ENCODE results near the gene ZBTB20.

Gene ZBTB20

DNA sequence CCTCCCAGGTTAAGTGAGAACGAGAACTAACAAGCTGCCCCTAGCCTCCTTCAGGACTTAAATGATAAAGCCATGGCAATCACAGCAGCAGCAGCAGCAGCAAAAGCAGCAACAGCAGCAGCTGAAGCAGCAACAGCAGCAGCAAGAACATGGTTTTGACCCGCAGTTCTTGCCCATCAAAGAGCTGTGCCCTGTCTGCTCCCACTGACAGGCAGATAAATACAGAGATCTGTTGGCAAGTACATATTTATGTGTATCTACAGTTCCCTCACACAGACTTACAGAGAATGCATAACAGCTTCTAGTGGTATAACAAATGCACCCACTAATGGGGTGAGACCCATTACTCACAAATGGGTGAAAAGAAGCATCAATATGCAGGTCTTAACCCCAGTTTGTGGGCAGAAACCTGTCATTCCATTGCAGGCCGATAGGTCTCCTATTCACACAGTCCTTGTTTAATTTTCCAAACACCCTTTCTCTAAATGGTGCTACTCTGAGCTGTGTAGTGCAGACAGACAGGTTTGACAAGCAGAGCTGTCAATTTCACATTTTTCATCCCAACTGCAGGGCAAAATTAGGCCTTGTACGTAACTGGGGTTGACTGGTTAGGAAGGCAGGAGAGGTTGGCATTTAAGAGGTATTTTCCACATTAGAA, 537.0 kb downstream of the ZBTB20 start:
- no peak for DNase-seq

DNA sequence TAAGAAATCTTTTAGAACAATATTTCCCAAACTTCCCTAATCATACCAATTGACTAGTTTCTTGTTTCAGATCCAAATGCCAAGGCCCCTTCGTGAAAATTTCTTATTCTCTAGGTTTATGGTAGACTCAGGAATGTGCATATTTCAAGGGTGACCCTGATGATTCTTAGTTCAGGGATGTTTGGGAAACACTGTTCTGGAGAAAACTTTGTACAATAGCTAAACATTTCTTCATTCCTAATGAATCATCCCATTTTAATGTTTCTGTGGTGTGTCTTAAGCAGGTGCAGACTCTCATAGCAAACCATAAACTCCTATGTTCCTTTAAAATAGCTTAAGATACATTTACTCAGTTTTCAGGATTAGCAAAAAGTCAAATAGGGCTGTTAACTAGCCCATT, 538.8 kb downstream of the ZBTB20 start:
- DNase-seq: no peak

DNA sequence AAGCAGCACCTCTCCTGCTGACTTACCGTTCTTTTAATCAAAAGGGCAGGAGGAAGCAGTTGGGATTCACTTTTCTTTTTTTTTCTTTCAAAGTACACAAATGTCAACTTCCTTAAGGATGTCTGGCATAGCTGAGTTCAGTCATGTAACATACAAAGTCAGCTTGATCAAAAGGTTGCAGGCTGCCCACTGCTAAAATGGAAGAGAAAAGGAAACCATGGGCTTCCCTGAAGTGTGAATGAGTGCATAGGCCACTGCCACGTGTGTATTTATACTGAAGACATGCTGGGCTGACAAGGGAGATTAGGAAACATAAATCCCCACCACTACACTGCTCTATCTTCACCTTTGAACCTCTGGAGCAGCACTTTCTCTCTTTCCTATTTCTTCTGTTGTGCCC, 540.8 kb downstream of the ZBTB20 start:
- DNase-seq: no peak

DNA sequence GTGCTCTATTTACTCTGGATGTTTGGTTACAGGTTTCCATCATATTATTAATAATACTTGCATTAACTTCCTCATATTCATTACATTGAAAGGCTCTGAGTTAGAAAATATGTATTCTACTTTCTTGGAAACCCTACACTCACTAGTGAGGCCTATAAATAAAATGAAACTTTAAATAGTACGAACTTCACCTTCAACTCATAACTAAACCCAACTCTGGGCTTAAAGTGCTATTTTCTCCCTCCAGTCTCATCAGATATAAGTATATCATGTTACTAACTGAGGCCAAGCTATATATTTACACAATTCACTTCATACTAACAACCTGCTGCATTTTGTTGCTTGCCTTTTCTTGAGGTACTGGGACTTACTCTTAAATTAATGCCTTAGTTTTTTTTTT, 546.5 kb downstream of the ZBTB20 start:
- DNase-seq: no peak

DNA sequence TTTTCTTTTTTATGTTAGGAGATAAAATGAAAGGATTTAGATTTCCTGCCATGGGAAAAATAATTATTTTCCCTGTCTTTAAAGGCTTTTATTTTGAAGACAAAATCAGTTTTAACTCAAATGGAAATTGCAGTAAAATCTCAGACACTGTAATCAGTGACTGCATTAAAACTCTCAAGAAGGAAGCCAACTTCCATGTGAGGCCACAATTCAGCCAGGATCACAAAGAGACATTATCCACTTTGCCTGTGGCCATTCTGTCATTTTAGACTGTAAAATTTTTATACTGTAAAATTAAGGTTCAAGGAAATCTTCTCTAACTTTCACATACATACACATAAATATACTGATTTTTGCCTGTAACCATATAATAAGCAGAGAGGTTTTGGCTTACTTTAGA, 549.2 kb downstream of the ZBTB20 start:
- no peak for DNase-seq

DNA sequence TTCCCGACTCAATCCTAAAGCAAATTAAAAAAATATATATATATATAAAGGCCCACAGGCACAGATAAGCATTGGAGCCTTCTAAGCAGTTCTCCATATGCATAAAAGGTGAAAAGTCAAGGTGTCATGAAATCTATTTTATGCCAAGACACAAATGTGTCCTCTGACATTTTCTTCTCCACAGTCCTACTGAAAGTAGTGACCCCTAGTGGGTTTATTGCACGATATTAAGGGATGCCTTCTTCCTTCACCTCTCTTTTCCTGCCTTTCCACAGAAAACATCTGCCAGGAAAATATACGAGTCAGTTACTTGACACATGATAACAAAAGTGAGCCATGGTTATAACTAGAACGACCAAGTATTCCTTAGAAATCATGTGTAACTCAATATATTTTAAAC, 550.1 kb downstream of the ZBTB20 start:
- DNase-seq: no peak

DNA sequence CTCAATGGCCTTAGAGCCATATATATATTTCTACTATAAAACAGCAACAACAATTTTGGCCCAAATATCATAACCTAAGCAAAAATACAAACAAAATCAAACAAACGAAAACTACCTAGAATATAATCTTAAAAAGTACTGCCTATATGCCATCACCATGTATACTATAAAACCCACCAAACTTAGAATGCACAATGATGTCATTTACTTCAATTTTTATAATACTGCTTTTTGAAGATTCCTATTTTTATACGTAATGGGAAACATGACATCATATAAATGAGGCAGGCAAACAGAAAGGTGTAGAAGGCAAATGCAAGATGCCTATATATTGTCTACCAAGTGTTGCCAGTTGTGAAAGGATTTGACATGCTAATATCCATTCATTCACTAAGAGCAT, 550.9 kb downstream of the ZBTB20 start:
- DNase-seq: no peak

DNA sequence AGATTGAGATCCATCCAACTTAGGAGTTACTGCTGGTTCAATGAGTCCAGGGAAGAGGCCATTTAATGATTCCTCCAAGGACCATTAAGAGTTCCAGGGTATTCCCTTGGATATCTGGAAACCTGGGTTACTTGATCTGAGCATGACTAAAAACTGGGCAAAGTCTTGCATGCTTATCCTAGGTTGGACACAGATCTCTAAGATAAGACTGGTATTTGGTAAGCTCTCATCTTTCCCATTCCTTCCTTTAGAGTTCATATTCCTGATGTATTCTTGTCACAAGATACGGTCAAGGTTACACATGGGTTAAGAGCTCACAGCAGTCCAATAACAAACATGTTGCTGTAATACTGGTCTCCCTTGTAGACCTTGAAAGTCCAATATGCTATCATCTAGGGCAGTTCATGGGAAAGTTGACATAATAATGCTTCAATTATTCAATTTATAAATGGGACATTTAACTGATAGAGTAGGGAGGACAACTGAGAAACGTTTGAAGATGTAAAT, 551.5 kb downstream of the ZBTB20 start:
- no peak for DNase-seq

DNA sequence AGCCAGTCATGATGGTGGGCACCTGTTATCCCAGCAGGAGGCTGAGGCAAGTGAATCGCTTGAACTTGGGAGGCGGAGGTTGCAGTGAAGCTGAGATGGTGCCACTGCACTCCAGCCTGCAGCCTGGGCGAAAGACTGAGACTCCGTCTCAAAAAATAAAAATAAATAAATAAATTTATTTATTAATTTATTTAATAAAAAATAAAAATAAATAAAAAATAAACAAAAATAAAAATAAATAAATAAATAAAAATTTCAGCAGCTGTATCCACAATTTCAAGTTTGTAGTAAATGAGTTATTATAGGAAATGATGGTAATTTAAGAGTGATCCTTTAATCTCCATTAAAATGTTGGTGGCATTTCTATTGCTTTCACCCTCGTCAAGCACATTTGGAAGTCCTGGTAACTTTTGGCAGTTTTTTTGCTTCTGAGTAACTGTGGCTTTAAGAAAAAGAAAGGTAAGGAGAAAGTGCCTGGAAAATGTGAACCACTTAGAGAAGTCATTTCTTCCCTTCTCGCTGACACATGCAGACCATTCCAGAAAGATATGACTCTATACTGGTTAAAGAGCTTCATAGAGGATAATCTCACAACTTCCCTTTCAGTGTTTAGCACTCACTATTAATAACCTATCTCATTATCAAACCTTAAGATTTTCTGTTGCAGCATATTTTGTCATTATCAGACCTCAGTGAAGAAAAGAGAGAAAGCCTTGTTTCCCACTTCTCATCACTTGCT, 556.6 kb downstream of the ZBTB20 start:
- no peak for DNase-seq

DNA sequence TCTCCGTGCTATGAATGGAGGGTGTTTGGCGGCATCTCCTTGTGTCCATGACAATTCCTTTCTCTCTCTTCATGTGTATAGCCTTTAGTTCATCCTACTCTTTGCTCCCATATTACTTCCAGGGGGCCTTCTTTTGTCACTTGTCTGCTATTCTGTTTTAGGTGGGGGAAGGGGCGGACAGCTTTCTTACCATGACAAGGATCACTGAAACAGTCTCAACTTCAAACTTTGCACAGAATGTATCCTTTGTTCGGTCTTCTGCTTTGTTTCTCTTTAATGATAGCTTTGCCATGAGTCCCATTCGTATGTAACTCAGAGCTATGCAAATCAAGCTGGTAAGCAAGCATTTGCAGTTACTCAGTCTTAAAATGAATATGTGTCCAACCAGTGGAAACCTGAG, 559.1 kb downstream of the ZBTB20 start:
- no peak for DNase-seq

DNA sequence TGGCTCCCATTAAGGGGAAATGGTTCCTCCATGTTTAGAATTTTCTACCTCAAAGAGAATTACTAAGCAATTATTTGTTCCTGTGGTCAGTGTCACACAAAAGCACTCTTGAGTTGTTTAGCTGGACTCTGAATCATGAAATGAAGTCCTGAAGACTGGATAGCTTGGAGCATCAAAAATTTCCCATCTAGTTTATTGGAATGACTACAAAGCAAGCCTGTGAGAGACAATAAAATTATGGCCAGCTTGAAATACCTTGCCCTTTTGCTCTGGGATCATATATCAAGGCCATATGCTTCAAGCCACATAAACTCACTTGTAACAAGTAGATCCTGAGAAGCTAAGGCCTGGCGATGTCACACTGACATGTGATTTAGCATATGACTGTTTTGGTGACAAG, 561.0 kb downstream of the ZBTB20 start:
- DNase-seq: no peak

DNA sequence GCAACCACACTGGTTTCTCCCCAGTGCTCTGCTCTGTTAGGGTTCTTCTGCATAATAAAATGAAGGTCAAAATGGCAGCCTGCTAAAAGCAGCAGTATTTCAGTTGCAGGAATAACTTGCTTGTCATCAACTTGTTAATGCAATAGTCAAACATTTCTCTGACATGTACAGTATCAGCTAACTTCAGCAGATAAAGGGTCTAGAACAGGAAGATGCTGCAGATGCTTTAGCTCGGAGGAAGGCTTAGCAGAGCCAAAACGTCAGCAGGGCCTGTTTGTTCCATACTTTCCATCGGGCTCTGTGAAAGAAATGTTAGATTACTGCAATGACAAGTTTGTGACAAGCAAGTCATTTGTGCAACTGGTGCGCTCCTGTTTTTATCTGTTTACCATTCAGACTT, 561.4 kb downstream of the ZBTB20 start:
- no peak for DNase-seq

DNA sequence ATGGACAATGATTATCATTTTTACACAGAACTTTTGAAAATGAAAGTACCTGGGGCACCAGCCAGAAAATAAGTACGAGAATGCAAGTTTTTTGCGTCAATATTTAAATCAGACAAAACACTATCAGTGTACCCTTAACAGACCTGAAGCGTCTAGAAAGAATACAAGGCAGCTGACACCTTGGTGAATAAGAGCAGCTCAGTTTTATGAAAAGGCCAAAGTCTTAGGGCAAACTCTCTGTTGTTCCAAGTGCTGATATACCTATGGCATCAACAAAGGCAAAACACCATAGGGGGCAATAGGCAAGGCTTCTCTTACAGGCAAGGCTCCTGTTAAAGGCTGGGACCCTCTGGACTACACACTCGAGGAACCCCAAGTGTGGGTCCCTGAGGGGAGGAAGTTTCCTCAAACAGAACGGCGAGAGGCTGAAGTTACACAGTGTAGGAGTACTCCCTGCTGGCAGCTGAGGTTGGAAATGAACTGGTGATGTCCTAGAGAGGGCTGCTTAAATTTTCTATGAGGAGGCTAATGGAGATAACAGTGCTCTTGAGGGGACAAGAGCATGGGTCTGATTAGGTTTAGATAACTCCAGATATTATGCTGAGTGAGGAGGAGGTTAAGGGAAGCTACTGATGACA, 562.2 kb downstream of the ZBTB20 start:
- no peak for DNase-seq

DNA sequence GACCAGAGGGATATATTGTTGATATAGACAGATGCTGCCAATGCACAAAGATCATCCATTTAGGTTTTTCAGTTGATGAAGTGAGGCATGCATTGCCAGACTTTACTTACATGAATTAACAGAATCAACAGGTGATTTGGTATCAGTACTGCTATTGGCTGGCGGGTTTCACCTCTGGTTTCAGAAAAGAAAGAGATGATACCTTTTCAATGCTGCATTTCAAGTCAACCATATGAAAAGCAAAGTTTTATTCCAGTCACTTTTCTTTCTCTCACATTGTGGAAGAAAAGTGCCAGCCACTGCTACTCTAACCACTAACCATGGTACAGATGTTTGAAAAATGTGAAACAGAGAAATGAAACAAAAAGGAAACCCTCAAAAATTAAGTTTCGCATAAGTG, 564.2 kb downstream of the ZBTB20 start:
- DNase-seq: no peak

DNA sequence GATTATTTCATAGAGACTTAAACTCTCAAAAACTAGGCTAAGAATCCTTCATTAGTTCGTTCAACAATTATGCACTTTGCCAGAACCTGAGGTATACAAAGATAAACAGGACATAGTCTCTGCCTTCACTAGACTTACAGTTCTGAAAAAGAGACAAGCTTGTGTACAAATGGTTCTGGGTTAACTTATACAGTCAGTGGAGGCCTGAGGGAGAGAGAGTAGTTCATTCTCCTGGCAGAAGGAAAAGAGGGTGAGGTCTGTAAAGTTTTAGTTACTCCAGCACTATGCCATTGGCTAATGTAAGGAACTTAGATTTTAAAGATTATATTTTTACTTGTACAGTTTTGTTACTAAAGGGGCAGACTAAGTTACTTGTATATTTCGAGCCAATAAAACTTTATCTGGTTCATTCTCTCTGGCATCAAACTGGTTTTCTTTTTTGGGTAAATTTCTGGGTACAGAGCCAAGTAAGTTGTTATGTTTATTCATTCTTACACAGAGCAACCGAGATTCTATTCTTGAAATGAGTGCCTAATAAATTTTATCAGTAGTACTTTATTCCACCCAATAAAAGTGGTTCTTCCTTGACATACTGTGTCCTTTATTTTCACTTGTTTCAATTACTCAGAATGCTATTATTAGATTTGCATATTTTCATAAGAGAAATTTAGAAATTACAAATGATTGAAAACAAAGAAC, 574.6 kb downstream of the ZBTB20 start:
- DNase-seq: no peak

DNA sequence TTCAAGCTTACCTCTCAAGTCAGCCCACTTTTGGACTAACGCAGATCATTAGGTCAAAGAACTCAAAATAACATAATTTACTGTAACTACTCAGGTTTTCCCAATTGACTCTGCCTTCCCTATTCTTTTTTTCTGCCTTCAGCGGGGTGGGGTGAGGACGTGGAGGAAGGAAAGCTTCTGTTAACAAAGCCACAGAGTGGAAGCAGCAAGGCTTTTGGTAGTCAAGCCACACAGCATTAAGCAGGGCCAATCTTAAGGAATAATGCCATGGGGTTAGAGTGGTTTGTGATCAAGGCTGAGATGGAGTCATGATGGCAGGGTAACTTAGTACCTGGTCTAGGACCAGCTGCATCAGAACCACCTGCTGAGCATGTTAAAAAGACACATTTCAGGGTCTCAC, 575.7 kb downstream of the ZBTB20 start:
- no peak for DNase-seq

DNA sequence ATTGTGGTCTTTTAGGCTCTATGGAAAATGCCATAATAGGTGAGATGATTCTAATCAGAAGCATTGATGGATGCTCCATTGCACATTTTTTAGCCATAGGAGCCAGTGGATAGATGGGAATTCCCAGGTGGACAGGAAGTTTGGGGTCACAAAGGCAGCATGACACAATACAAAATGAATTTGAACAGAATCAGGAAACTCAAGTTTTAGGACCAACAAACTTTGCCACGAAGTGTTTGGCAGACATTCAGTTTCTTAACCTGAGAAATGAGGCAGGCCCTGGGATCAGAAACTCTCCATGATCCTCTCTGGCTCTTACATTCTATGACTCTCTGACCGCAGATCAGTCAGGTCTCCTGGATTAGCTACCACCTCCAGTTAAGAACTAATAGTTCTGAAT, 577.9 kb downstream of the ZBTB20 start:
- DNase-seq: no peak

DNA sequence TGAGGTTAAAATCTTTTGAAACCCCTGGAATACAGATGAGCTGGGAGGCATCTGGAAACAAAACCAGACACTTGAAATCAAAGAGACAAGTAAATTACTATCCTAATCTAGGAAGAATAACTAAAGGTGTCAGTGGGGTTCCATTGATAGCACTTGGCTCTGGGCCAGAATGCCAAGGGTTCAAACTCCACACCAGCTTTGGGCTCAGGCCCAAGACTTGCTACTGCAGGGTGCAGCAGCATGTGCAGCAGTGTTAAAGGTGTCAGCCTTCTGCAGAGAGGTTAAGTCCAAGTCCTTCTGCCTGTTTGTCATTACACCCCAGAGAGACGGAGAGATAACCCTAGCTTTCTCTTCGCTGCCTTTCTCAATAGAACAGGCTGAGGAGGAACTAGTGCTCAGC, 579.3 kb downstream of the ZBTB20 start:
- DNase-seq: no peak

DNA sequence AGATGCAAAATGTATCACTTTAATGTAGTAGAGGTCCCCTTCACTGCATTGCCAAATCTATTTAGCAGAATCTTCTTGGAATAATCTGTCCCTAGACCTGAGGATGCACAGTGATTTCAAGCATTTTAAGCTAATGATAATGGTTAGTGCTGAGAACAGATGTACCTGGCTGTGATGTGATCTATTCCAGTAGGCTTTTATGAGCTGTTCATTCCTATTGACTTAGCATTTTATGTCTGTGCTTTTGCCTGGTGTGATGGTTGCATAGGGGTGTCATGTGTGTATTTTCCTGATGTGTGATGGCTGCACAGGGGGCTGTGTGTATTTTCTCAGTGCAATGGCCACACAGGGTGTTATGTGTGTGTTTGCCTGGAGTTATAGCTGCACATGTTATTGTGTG, 580.3 kb downstream of the ZBTB20 start:
- DNase-seq: no peak

DNA sequence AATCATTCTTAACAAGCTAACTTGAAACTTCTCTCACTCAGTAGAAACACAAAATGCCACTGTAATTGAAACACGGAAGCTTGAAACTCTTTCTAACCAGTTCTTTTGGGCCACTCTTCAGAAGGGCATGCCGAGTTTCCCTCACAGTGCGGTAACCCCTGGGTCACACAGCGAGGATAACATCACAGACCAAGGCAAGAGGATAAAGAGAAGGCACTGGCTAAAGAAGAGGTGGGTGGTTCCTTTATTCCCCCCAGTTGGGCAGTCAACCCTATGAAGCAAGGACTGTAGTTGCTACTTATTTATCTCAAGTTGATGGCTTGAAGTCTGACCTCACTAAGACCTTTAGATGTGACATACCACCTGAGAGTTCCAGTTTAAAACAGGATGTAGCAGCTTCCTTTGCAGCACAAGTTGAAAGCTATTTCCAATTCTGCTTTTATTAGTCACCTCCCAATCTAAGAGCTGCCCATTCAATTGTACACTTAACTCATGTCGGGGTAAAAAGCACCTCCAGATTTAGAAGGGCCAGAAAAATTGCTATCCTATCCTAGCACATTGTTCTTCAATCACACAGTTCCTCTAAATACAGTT, 580.8 kb downstream of the ZBTB20 start:
- no peak for DNase-seq

DNA sequence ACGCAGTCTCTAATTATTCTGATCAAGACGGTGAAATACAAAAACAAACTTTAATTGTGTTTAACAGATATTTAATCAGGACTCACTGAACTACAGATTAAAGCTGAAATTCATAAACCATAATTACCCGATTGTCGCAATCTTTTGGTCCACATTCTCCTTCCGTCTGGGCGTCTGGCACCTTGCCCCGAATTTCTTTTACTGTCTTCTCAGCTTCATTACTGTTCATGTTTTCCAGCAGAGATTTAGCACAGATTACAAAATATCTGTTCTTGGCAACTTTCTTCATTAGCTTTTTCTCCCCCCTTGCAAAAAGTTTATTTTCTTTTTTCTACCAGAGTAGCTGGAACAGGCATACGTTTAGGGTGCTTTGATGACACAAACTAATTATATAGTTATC, 581.9 kb downstream of the ZBTB20 start:
- no peak for DNase-seq

DNA sequence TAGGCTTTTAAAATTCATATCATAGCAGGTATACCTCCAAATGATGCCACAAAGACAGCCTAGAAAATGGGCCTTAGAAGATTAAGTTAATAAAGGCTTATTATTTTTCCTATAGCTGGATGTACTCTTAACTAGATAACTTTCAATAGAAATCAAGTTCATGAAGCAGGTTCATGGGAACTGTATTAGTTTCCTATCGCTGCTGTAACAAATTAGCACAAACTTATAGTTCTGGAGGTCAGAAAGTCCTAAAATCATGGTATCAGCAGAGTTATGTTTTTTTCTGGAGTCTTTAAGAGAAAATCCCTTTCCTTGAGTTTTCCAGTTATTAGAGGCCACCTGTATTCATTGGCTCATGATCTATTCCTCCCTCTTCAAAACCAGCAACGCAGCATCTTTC, 583.4 kb downstream of the ZBTB20 start:
- no peak for DNase-seq

DNA sequence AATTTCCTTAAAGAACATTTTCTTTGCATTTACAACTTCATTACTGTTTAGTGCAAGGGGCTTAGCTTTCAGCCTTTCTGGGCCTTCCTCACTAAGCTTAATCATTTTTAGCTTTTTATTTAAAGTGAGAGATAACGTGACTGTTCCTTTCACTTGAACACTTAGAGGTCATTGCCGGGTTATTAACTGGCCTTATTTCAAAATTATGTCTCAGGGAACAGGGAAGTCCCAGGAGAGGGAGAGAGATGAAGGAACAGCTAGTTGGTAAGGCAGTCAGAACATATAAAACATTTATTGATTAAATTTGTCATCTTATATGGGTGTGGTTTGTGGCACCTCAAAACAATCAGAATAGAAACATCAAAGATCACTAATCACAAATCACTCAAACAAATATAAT, 584.5 kb downstream of the ZBTB20 start:
- DNase-seq: no peak
